GM12864 (cell line): ENCODE data around the gene CNDP1.

ENCODE experiments used
- DNase-seq: peaks from one replicate; pipeline ENCODE4 v3.0.0-alpha.2; 2011; ENCODE audit warnings: low read depth
- H3K4me3 ChIP-seq: 2 replicates; pipeline ENCODE4 v1.5.1; 2011; ENCODE audit warnings: mild to moderate bottlenecking, low read depth, low read length, control low read depth
- CTCF ChIP-seq: IDR thresholded peaks from 2 replicates; pipeline ENCODE4 v1.5.1; 2011; ENCODE audit warnings: low read depth, mild to moderate bottlenecking, moderate library complexity, low read length, control low read depth, inconsistent platforms; ENCODE audit errors: missing control alignments

The CNDP1 gene

GRCh38 chr18:74507097-74507881 lies 27.0 kb upstream of the CNDP1 start:
- H3K4me3 ChIP-seq: no peak overlapping the region
- TF ChIP-seq CTCF: no peak
- no peak for DNase-seq

DNA sequence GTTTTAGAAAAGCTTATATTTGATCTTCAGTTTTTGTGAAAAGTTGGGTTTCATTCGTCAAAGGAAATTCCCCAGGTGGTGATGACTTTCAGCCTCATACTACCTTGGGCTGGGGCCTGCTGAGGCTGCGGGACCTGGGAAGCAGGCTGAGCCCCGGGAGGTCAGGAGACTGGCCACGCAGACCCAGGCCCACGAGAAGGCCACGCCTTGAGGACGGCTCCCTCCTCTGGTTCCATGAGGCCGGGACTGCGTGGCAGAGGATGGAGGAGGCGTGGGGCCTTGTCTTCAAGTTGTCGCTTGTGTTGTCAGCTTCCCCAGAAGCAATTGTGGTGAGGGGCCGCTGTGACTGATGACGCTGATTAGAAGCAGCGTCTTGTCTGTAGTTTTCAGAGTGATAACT lies 26.4 kb upstream of the CNDP1 start:
- TF ChIP-seq CTCF: no peak
- no peak for DNase-seq
- H3K4me3 ChIP-seq: no peak overlapping the region

GRCh38 chr18:74508366-74508765 lies 25.9 kb upstream of the CNDP1 start:
- TF ChIP-seq CTCF: no peak
- no peak for DNase-seq
- no peak overlapping the region for H3K4me3 ChIP-seq

GRCh38 chr18:74508821-74509225 lies 25.5 kb upstream of the CNDP1 start:
- TF ChIP-seq CTCF: no peak
- DNase-seq: no peak
- H3K4me3 ChIP-seq: no peak overlapping the region

GRCh38 chr18:74509856-74510769 lies 24.2 kb upstream of the CNDP1 start:
- TF ChIP-seq CTCF: no peak
- no peak overlapping the region for H3K4me3 ChIP-seq
- DNase-seq: no peak

DNA sequence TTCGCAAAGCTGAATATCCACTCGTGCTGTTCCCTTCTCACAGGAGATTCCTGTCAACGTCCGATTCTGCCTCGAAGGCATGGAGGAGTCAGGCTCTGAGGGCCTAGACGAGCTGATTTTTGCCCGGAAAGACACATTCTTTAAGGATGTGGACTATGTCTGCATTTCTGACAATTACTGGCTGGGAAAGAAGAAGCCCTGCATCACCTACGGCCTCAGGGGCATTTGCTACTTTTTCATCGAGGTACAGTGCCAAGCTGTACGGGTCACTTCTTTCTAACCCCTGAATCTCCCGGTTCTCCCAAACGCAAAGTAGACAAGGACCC lies 23.6 kb upstream of the CNDP1 start:
- no peak for TF ChIP-seq CTCF
- DNase-seq: no peak
- no peak overlapping the region for H3K4me3 ChIP-seq
